CD14-positive monocyte (primary cell): ENCODE results near the gene SLC43A2. TPM values are rescaled to one million over a fixed set of nuclear protein-coding genes. Genes with fewer than 3 reads are reported as not detected.

Experiments
- DNase-seq, 3 donors: peaks; one replicate each; pipeline ENCODE4 v3.0.0-alpha.2; 2011 to 2022
- H2AFZ ChIP-seq: 2 replicates; pipeline ENCODE4 v1.6.0; 2012; ENCODE audit warnings: mild to moderate bottlenecking, low read depth, low read length, inconsistent platforms; ENCODE audit not compliant: insufficient read depth, poor library complexity, severe bottlenecking
- H3K27ac ChIP-seq, 2 donors: 1 replicate in 1 of 2; 2 replicates in 1 of 2; pipeline ENCODE4 v1.5.1; 2012 to 2013; ENCODE audit warnings: low read length in 2 of 2, control low read depth in 1 of 2, inconsistent platforms in 1 of 2, low read depth in 1 of 2, mild to moderate bottlenecking in 1 of 2
- H3K27me3 ChIP-seq, 2 donors: one replicate each; pipeline versions ENCODE4 v1.6.0 to v1.6.1; 2011 to 2013; ENCODE audit warnings: low read length in 2 of 2; ENCODE audit not compliant: control insufficient read depth in 2 of 2, insufficient read depth in 2 of 2
- H3K36me3 ChIP-seq, 2 donors: replicated peaks in 1 of 2; 1 replicate in 1 of 2; 2 replicates in 1 of 2; pipeline versions ENCODE4 v1.5.1 to v1.6.1; 2012 to 2013; ENCODE audit warnings: low read length in 2 of 2, control low read depth in 1 of 2, inconsistent platforms in 1 of 2, mild to moderate bottlenecking in 1 of 2; ENCODE audit not compliant: insufficient read depth in 2 of 2, control insufficient read depth in 1 of 2
- H3K4me1 ChIP-seq, 2 donors: 1 replicate in 1 of 2; 2 replicates in 1 of 2; pipeline versions ENCODE4 v1.5.1 to v1.6.1; 2012 to 2013; ENCODE audit warnings: low read length in 2 of 2, control low read depth in 1 of 2, inconsistent platforms in 1 of 2, mild to moderate bottlenecking in 1 of 2, moderate library complexity in 1 of 2; ENCODE audit not compliant: insufficient read depth in 2 of 2, control insufficient read depth in 1 of 2
- H3K4me2 ChIP-seq: replicated peaks from 2 replicates; pipeline ENCODE3; 2012; ENCODE audit warnings: low read length, moderate library complexity, mild to moderate bottlenecking; ENCODE audit not compliant: poor library complexity, severe bottlenecking; ENCODE audit errors: extremely low read depth
- H3K4me3 ChIP-seq, 3 experiments: fragments of 200-600 bp in 1 of 3; sonication (generic) in 1 of 3; replicated peaks in 1 of 3; 1 replicate in 2 of 3; 2 replicates in 1 of 3; pipeline ENCODE4 v1.5.1; 2011 to 2013; ENCODE audit warnings: low read length in 3 of 3, mild to moderate bottlenecking in 3 of 3, control low read depth in 2 of 3, low read depth in 2 of 3, inconsistent platforms in 1 of 3, moderate library complexity in 1 of 3
- H3K79me2 ChIP-seq: 2 replicates; pipeline ENCODE4 v1.6.0; 2012; ENCODE audit warnings: mild to moderate bottlenecking, control low read depth, inconsistent platforms, low read length, moderate library complexity; ENCODE audit not compliant: insufficient read depth
- H3K9ac ChIP-seq: 2 replicates; pipeline ENCODE4 v1.6.0; 2017; ENCODE audit warnings: low read length, mild to moderate bottlenecking; ENCODE audit not compliant: insufficient read depth, poor library complexity, severe bottlenecking
- H3K9me3 ChIP-seq, 2 donors: replicated peaks in 1 of 2; 1 replicate in 1 of 2; 2 replicates in 1 of 2; pipeline versions ENCODE4 v1.5.1 to v1.6.1; 2012 to 2013; ENCODE audit warnings: low read length in 2 of 2, control low read depth in 1 of 2; ENCODE audit not compliant: control insufficient read depth in 1 of 2, insufficient read depth in 1 of 2
- H4K20me1 ChIP-seq: 2 replicates; pipeline ENCODE4 v1.6.0; 2012; ENCODE audit warnings: mild to moderate bottlenecking, low read length, control low read depth, moderate library complexity; ENCODE audit not compliant: insufficient read depth
- H3K27ac Mint-ChIP-seq, 7 donors: one replicate each; pipeline ENCODE4 v1.8.0; 2020; ENCODE audit warnings: mild to moderate bottlenecking in 7 of 7, mixed read lengths in 7 of 7, moderate library complexity in 6 of 7, inconsistent platforms in 2 of 7
- H3K27me3 Mint-ChIP-seq, 3 donors: one replicate each; pipeline ENCODE4 v1.8.0; 2021 to 2022; ENCODE audit warnings: low read depth in 3 of 3, mild to moderate bottlenecking in 3 of 3, mixed read lengths in 3 of 3, moderate library complexity in 3 of 3, inconsistent platforms in 1 of 3
- H3K36me3 Mint-ChIP-seq, 2 donors: one replicate each; pipeline ENCODE4 v1.8.0; 2020; ENCODE audit warnings: mixed read lengths in 2 of 2, inconsistent platforms in 1 of 2, mild to moderate bottlenecking in 1 of 2
- H3K4me1 Mint-ChIP-seq: one replicate; pipeline ENCODE4 v1.8.0; 2020; ENCODE audit warnings: mild to moderate bottlenecking, mixed read lengths
- H3K4me3 Mint-ChIP-seq, 2 donors: one replicate each; pipeline ENCODE4 v1.8.0; 2020; ENCODE audit warnings: mild to moderate bottlenecking in 2 of 2, mixed read lengths in 2 of 2, moderate library complexity in 1 of 2
- H3K9me3 Mint-ChIP-seq, 7 donors: one replicate each; pipeline ENCODE4 v1.8.0; 2020 to 2022; ENCODE audit warnings: mixed read lengths in 7 of 7, mild to moderate bottlenecking in 6 of 7, moderate library complexity in 6 of 7, inconsistent platforms in 2 of 7
- CTCF ChIP-seq: fragments of 200-600 bp; IDR thresholded peaks from one replicate; pipeline ENCODE4 v1.8.0; 2022; ENCODE audit warnings: antibody characterized with exemption, mild to moderate bottlenecking
- WGBS: methylation state at CpG from one replicate; pipeline ENCODE4 v1.1.5; 2013; ENCODE audit warnings: missing lambda C conversion rate; ENCODE audit not compliant: insufficient coverage; 5-methylcytosine and 5-hydroxymethylcytosine counted together
- intact Hi-C, 2 donors: fragments of 100-400 bp; cut with micrococcal nuclease; formaldehyde crosslinking; loops; one replicate each; pipeline versions ENCODE4 v1.15.0 to v1.15.1; 2023
- polyA plus RNA-seq, 3 donors: library from polyadenylated mRNA; depleted of rRNA in 1 of 3; unstranded in 2 of 3; stranded (reverse) in 1 of 3; fragments of 300-500 nt in 2 of 3; fragments of >200 nt in 1 of 3; fragmentation: Illumina TruSeq in 2 of 3; gene quantifications; 1 replicate in 2 of 3; 2 replicates in 1 of 3; pipeline ENCODE4 v1.2.3, GENCODE V29; 2012 to 2021

Gene SLC43A2
- polyA plus RNA-seq, 3 donors: 115 to 151 (median 117) TPM

- peaks cover 30% of the 10 kb centered on the region for H4K20me1 ChIP-seq
- 94% methylated on average over 3 of the region's 8 CpGs for WGBS
- H3K27ac ChIP-seq: no peak overlapping the region
- intact Hi-C loops: no loop called here
- peaks cover 3 to 18% (median 9%) of the 10 kb centered on the region in 7 donors for H3K9me3 Mint-ChIP-seq
- no peak overlapping the region for H3K4me2 ChIP-seq
- no peak for DNase-seq
- H3K9ac ChIP-seq: no peak overlapping the region
- no peak overlapping the region for H3K4me3 ChIP-seq
- H3K79me2 ChIP-seq: peaks cover 7% of the 10 kb centered on the region
- H3K27me3 ChIP-seq: no peaks in the 10 kb centered on the region
- H3K27me3 Mint-ChIP-seq: peaks cover 2 to 5% (median 3%) of the 10 kb centered on the region in 3 donors
- peaks cover 71 to 89% of the 10 kb centered on the region in 2 donors for H3K36me3 Mint-ChIP-seq
- TF ChIP-seq CTCF: no peak
- peaks cover 36 to 83% of the 10 kb centered on the region in 2 donors for H3K36me3 ChIP-seq
- no peak overlapping the region for H3K4me3 Mint-ChIP-seq
- peak overlapping the region in 3 of 7 donors; percentile 35 to 42 (median 40) for H3K27ac Mint-ChIP-seq
- H3K4me1 Mint-ChIP-seq: peaks cover 9% of the 10 kb centered on the region
- H3K4me1 ChIP-seq: peaks cover 3 to 7% of the 10 kb centered on the region in 2 donors
- no peak overlapping the region for H2AFZ ChIP-seq
- peaks cover 8 to 11% of the 10 kb centered on the region in 2 donors for H3K9me3 ChIP-seq
These were observed 30.1 kb downstream of the SLC43A2 start for GRCh38 chr17:1598399-1599095.

- Histone ChIP-seq H3K27ac (no peak overlapping the region), H3K36me3 (peaks cover 35 to 83% of the 10 kb centered on the region in 2 donors), H2AFZ (no peak overlapping the region), H3K4me3 (no peak overlapping the region), H3K4me1 (peaks cover 9 to 13% of the 10 kb centered on the region in 2 donors), H3K9me3 (peaks cover 8 to 11% of the 10 kb centered on the region in 2 donors), H3K4me2 (no peak overlapping the region), H3K79me2 (peaks cover 7% of the 10 kb centered on the region), H3K27me3 (no peaks in the 10 kb centered on the region), H4K20me1 (peaks cover 30% of the 10 kb centered on the region), H3K9ac (no peak overlapping the region)
- H3K27ac Mint-ChIP-seq: peak overlapping the region in 3 of 7 donors; percentile 35 to 75 (median 40)
- peaks cover 2 to 5% (median 3%) of the 10 kb centered on the region in 3 donors for H3K27me3 Mint-ChIP-seq
- 100% methylated on average over 7 of the region's 14 CpGs for WGBS
- peak overlapping the region in 1 of 2 donors; percentile 3 for H3K4me3 Mint-ChIP-seq
- TF ChIP-seq CTCF: no peak
- intact Hi-C loops: no loop called here
- DNase-seq: no peak
- H3K36me3 Mint-ChIP-seq: peaks cover 73 to 89% of the 10 kb centered on the region in 2 donors
- H3K4me1 Mint-ChIP-seq: peaks cover 15% of the 10 kb centered on the region
- H3K9me3 Mint-ChIP-seq: peaks cover 3 to 15% (median 8%) of the 10 kb centered on the region in 7 donors
These were observed 30.7 kb downstream of the SLC43A2 start for GRCh38 chr17:1597861-1598342.
